ENCODE data around the gene RAD18.

Gene RAD18

DNA sequence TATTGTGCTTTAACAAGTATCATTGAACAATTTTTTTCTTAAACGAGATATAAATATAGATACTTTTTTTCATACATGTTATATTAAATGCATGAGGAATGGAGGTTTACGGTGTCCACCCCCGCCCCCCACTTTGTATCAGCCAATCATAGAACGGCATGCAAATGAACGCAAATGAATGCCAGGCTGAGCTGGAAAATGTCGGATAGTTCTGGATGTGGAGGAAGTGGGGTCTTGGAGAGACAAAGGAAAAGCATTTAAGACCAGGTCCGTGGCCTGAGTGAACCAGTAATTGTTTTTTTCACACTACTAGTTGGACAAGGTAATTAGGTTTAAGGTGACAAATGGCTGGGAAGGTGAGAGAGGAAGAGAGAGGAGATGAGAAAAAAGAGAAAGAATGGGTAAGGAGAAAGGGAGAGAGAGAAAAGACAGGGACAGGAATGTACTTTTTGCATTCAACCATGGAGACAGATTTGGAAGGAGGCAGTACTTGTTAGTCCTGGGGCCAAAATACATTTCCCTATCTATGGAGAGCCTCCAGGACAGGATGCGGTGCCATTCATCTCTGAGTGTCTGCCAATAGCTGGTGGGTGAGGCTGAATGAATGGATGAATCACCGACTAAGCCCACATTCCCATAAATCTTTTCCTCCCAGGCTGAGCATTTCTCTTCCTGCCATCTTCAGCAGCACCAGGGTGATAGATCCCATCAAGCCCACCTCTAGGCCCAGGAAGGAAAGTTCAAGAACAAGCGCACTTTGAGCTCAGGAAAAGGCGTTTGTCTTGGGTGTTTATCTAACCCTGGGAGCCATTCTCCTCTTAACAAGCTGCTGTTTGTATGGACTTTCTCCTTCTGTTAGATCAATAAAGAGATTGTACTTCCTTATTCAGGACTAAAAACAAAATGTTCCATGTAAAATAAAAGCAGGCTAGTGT, 1.4 kb upstream of the RAD18 start:
- no peak for DNase-seq (ENCODE audit: low spot score)

DNA sequence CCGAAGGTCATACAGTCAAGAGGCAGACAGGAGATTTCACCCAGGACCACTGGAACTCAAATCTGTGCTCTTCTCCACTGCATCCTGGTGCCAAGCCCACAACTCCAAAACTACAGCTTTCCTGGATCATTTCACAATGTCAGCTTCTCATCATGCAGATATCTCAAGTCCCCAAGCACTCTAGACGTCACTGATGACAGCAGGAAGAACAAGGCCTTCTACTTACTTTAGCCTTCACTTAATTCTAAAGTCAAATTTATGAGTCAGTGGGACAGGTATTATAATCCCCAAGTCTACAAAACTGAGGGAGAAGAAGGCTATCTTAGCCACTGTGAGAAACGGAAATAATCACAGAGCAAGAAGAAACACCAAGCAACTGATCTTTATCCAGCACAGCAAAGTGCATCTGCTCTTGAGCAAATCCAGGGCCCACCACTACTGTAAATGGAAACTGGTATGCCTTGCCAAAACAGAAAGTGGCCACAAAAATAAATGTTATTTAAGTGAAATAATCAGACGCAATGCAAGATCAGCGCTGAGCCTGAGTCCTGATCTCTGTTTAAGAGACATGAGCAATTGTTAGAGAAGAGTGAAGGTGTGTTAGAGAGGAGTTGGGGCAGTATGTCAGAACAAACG, 928 bp downstream of the RAD18 start:
- DNase-seq (ENCODE audit: low spot score) = no peak

DNA sequence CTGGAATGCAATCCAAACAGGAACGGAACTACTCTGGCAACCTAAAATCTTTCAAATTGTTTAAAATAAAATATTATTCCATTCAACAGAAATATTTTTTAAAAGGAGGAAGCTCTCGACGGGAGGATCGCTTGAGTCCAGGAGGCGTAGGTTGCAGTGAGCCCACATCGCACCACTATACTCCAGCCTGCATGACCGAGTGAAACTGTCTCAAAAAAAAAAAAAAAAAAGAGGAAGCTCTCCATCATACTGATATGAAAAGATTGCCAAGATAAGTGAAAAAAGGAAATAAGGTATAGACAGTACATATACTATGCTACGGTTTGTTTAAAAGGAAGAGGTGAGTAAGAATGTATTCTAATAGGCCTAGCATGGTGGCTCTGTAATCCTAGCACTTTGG, 3.6 kb downstream of the RAD18 start:
- DNase-seq (ENCODE audit: low spot score) = no peak

DNA sequence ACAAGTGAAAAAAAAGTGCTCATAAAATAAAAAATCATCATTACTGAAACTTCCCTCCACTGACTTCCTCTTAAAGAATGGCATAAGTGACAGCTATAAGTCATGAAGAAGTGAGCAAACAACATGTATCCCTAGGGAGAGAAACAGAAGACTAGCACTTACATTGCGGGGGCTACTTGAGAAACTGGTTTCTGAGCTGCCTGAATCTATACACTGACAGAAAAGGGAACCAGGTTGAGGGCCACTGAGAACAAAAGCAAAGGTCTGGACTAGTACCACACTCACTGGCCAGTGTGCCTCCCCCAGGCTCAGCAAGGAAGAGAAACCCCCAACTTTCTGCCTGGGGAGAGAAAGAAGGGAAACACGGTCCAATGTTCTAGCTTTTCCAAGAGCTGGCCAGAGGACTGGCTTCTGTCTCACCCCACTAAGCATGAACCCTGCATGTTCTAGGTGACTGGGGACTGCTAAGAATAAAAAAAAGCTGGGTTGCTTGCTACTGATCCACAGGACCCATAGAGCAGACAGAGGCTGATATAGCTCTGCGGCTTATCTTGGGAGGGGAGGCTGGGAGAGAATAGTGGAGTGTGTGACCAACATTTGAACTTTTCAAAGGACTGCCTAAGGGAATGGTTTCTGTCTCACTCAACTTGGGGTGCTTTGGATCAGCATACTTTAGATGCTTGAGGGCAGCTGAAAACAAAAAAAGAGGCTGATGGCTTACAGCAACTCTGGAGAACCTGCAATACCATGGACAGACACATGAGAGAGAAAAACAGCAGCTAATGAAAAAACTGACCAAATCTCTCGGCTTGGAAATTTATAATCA, 8.1 kb downstream of the RAD18 start:
- DNase-seq (ENCODE audit: low spot score) = no peak

DNA sequence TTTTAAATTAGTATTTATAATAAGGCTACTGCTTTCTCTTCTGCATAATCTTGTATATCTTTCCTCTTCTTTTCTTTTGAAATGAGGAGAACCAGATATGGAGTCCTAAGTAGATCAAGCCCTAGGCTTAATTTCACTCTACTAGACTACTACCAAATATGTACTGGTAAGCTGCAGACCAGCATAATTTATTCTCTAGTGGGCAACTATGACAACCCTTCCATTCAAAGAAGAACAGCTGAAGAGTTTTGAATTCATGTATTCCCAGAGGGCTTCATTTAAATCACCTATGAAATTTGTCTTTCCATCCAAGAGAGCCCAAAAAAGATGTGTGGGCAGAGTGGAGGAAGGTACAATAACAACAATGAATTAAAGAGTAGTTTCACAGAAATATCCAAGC, 10.0 kb downstream of the RAD18 start:
- DNase-seq (ENCODE audit: low spot score) = no peak

DNA sequence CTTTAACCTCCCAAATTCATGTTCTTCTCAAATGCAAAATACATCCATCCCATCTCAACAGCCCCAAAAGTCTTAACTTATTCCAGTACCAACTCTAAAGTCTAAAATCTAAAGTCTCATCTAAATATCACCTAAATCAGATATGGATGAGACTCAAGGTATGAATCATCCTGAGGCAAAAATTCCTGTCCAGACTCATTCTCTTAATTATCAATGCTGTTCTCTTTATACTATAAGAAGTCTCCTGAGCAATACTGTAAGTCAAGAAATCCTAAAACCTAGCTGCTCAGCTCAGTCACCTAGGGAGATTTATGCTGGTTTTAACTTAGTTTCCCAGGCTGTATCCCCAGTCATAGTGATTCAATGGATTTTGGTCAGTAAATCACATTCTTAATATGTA, 11.1 kb downstream of the RAD18 start:
- no peak for DNase-seq (ENCODE audit: low spot score)

DNA sequence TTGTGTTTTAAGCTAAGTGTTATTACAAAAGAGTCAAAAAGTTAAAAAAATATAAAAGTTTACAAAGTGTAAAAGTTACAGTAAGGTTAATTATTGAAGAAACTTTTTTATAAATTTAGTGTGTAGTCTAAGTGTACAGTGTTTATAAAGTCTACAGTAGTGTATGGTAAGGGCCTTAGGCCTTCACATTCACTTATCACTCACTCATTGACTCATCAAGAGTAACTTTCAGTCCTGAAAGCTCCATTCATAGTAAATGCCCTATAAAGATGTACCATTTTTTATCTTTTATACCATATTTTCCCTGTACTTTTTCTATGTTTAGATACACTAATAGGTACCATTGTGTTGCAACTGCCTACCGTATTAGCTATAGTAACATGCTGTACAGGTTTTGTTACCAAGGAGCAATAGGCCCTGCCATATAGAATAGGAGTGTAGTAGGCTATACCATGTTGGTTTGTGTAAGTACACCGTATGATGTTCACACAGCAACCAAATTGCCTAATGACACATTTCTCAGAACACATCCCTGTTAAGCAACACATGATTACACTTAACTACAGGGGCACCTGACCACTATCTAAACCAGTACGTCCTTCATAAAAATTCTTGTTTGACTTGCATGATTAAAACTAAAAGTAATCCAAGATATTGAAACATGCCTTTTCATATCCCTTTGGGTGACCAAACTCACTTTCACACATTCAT, 17.2 kb downstream of the RAD18 start:
- DNase-seq (ENCODE audit: low spot score) = no peak

DNA sequence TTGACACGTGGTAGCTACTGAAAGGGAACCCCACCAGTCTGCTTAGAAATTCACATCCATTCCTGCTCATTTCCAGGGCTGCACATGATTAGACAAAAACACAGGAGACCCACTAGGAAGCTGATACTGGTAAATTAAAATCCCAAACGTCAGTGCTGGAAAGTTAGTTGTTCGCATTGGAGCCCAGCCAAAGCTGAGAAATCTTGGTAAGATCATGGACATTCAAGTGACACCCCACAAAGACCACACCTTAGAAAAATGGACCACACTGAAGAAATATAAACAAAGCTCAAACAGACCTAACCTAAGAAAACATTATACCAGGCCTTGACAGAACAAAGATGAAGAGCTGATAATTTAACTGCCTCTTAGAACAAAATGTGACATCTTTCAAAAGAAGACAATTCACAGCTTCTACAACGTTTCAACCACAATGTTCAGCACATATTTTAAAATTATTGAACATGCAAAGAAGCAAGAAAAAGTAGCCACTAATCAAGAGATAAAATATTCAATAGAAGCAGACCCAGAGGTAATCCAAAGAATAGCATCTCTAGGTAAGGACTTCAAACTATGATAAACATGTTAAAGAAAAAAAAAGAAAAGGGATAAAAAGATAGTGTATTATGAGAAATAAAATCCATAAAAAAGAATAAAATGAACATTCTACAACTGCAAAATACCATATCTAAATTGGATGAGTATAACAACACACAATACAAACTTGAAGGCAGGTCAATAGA, 20.4 kb downstream of the RAD18 start:
- DNase-seq (ENCODE audit: low spot score) = no peak

DNA sequence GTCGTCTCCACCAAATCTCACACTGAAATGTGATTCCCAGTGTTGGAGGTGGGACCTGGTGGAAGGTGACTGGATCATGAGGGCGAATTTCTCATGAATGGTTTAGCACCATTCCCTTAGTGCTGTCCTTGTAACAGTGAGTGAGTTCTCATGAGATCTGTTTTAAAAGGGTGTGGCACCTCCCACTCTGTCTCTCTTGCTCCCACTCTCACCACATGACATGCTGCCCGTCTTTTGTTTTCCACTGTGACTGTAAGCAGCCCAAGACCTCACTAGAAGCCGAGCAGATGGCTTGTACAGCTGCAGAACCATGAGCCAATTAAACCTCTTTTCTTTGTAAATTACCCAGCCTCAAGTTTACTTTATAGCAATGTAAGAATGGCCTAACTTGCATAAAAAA, 21.2 kb downstream of the RAD18 start:
- DNase-seq (ENCODE audit: low spot score) = no peak

DNA sequence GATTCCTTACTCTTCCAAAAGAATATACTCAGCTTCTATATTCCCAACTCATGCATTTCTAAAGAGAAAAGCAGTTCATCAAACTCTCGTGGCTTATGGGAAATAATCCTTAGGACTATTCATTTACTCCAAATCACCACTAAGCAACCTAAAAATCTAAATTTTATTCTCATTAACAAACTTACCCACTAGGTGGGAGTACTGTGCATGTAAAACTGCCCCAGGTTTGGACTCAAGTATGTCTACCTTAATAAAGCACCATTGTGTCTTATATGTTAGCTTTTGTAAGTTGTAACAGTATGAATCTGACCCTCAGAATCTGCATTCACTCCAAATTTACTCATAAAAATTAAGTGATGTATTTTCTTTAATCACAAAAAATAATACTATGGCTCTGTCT, 25.3 kb downstream of the RAD18 start:
- DNase-seq (ENCODE audit: low spot score) = no peak

DNA sequence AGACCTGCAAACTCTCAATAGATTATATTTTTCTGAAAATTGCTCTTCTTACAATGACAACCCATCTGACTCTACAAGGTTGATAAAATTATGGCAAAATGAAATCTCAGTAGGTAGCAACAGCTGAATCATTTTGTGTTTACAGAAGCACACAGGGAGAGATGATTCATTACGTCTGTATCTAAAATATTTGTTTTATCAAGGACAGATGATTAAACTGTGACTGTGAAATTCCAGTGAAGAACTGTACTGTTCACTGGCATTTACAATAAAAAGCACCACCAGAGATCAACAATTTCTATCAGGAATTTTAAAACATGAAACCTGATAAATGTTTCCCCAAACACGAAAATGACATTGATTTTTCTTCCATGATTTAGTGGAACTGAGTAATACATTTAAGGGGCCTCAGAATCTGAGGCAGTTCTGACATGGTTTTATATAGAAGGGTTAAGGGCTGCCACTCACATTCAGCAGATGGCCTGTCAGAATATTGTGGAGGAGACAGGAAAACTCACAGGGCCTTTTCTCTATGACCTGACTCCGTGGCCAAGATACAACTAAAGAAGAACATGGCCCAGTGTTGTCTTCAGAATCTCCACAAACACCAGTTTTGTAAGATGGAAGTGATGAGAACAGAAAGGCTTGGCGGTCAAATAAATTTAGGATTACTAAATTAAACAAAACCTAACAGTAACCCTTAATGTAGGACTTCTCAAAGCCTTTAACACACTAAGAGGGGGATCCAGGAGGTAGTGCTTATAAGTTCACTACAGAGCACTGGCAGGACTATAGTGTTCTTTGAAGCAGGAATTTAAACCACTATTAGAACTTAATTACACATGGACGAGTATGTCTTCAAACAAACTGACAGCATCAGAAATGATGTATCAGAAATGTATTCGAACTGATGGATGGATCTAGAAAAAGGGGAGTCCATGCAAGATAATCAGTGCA, 25.9 kb downstream of the RAD18 start:
- no peak for DNase-seq (ENCODE audit: low spot score)

DNA sequence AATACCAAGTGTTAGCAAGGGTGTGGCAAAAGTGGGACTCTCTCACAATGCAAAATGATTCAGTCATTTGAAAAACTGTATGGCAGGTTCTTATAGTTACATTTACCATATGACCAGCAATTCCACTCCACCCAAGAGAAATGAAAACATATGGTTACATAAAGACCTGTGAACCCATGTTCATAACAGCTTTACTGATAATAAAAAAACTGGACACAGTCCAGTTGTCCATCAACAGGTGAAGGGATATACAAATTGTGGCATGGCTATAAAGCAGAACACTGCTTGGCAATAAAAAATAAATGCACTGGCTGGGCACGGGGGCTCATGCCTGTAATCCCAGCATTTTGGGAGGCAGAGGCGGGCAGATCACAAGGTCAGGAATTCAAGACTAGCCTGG, 30.8 kb downstream of the RAD18 start:
- DNase-seq (ENCODE audit: low spot score) = no peak

DNA sequence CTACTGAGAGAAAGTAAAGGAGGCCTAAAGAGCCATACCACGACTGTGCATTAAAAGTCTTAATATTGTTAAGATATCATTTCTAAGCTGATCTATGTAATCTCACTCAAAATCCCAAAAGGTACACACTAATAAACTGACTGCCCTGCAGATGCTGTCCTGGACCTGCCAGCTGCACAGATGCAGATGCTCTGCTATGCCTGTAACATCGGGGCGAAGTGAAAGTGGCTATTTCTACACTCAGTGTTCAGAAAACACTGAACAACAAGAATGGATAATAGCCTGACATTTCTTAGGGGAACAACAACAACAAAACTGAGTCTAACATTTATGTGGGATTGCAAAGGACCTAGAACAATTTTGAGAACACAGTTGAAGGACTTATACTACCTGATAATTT, 31.9 kb downstream of the RAD18 start:
- no peak for DNase-seq (ENCODE audit: low spot score)

DNA sequence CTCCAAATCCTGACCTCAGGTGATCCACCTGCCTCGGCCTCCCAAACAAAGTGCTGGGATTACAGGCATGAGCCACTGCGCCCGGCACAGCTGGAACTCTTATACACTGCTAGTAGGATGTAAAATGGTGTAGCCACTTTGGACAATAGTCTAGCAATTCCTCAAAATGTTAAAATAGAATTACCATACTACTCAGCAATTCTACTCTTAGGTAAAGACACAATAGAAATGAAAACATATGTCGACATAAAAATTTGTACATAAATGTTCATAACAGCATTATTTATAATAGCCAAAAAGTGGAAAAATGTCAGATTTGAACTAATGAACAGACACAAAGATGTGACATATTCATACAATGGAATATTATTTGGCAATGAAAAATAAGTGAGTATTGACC, 33.4 kb downstream of the RAD18 start:
- DNase-seq (ENCODE audit: low spot score) = no peak

DNA sequence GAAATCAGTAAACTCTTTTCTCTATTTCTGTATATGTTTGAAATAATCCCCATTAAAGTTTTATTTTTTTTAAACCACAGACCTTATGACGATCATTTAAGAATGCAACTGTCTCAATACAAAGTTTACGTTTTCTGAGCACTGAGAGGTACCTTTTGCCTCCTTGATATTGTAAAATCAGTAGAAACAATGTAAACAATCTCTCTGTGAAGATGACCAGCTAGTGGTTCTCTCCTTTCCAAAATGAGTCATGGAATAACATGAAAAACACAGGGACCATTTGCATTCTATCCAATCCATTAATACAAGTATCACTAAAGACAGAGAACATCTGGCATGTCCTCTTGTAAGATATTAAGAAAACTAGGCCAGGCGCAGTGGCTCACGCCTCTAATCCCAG, 48.8 kb downstream of the RAD18 start:
- no peak for DNase-seq (ENCODE audit: low spot score)

DNA sequence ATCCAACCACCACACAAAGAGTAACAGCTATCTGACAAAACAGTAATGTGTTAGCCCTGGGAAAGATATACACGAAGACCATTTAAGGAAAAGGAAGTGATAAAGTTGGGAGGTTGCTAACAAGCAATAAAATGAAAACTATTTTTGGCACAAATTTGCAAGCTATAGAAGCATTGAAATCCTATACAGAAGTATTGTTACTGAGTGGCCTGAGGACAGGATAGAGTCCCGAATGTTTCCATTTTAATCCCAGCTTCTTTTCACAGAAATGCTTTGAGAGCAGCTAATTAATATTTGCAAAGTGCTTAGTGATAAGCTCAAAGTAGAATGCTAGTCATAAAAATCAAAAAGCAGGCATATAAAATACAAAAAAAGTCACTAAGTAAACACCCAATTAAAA, 51.5 kb downstream of the RAD18 start:
- DNase-seq (ENCODE audit: low spot score) = no peak

DNA sequence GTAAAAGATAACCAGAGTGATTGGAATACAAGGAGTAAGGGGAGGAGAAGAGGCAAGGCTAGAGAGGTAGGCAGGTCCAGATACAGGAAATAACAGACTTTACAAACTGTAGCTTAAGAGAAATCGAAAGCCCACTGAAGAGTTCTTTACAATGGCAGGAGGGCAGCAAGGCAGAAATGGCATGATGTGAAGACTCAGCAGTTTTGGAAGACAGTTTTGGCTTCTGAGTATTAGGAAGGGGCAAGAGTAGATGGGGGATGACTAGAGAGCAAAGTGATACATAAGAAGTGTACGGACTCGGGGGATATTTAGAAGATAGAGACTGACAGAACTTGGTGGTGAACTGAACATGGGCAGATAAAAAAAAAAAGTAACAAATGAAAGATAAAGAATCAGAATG, 54.1 kb downstream of the RAD18 start:
- DNase-seq (ENCODE audit: low spot score) = no peak

DNA sequence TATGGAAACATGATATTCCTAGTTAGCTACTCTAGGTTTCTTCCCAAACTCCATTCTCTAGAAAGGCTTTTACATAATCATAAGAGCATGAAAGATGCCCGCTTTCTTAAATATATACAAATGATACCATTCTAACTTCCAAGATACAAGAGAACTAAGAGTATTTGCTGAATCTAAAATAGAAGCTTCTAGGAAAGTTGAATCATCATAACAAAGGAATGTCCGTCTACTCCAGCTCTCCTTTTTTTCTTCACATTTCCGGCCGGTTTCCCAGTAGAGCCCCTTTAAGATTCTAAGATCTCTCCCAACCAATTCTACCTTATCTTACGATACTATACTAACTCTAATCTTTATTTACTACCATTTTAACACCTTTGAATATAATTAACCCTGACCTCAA, 60.1 kb downstream of the RAD18 start:
- DNase-seq (ENCODE audit: low spot score) = no peak

DNA sequence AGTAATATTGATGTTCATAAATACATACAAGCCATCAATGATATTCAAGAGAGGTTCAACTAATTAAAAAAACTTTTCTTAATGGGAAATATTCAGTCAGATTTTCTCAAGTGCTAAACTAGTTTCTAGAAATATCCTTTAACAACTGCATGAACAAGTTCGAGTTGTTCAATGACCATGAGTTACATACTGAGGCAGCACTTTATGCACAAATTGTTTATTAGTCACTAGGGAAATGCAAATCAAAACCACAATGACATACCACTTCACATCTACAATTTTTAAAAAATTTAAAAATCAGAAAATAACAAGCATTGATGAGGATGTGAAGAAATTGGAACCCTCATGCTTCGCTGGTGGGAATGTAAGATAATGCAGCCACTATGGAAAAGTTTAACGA, 62.4 kb downstream of the RAD18 start:
- DNase-seq (ENCODE audit: low spot score) = no peak

DNA sequence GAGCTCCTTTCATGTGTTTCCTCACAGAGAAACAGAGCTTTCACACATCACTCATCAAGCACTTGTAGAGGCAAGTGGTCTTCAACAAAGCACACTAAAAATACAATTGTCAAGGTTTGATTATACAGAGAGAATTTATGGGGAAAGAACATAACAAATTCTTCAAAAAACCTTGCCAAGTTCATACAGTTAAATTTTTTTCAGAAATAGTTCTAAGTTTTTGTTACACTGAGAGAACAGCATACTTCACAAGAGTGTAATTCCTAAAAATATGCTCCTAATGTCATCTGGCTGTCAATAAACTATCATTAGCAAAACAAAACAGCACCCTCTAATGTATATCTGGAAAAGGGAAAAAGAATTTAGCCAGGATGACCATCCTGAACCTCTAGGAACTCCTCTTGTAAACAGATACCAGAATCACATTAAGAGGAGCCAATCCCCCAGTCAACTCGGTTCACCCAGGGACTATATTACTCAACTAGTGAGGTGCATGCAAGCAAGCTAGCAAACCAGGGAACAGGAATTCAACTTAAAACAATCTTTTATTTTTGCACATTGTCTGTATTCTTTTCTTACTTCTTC, 63.3 kb downstream of the RAD18 start:
- DNase-seq (ENCODE audit: low spot score) = no peak
